ENCODE measurements around the gene TRABD2A.
"Not testable (repeated sequence)": the region's sequence is repeated elsewhere in the genome, so short reads cannot be mapped to it uniquely, and the experiment has no call there.

Gene TRABD2A

GRCh38 chr2:84874381-84875212 is 6.3 kb downstream of the TRABD2A start:
- Mint-ChIP-seq H3K4me1 (no peaks in the 10 kb centered on the region), H3K27ac (no peak overlapping the region), H3K4me3 (no peak overlapping the region), H3K9me3 (no peaks in the 10 kb centered on the region), H3K27me3 (ENCODE audit: low read depth) (peaks cover 65% of the 10 kb centered on the region), H3K36me3 (ENCODE audit: low read depth) (no peaks in the 10 kb centered on the region)
- TF ChIP-seq CTCF (IDR thresholded peaks at IDR 0.05; ENCODE audit: unreplicated experiment in 3 of 3): no peak

DNA sequence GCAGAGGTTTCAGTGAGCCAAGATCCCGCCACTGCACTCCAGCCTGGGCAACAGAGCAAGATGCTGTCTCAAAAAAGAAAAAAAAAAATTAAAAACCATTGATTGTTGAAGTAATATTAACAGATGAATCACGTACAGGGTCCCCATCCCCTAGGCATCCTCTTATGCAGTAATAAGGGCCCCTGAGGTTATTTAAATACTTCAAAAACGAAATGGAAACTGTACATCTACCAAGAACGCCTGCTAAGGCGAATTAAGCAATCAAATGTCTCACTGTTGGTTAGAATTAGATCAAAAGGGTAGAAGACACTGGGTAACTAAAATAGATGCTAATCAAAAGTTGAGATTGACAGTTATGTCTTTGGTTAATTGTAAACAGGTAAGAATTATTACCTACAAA is 7.5 kb downstream of the TRABD2A start:
- H3K27ac Mint-ChIP-seq: no peak overlapping the region
- peaks cover 53% of the 10 kb centered on the region for H3K27me3 Mint-ChIP-seq (ENCODE audit: low read depth)
- no peaks in the 10 kb centered on the region for H3K36me3 Mint-ChIP-seq (ENCODE audit: low read depth)
- no peak overlapping the region for H3K4me3 Mint-ChIP-seq
- no peak for TF ChIP-seq CTCF (IDR thresholded peaks at IDR 0.05; ENCODE audit: unreplicated experiment in 3 of 3)
- no peaks in the 10 kb centered on the region for H3K9me3 Mint-ChIP-seq
- H3K4me1 Mint-ChIP-seq: no peaks in the 10 kb centered on the region

DNA sequence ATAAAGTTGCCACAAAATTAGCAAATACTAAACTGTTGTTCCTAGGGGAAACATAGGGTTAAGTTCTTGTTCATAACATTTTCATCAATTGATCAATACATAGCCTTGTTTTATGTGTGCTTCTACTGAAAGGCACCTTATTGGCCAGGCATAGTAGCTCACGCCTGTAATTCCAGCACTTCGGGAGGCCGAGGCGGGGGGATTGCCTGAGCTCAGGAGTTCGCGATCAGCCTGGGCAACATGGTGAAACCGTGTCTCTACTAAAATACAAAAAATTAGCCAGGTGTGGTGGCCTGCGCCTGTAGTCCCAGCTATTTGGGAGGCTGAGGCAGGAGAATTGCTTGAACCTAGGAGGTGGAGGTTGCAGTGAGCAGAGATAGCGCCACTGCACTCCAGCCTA is 8.2 kb downstream of the TRABD2A start:
- peaks cover 46% of the 10 kb centered on the region for H3K27me3 Mint-ChIP-seq (ENCODE audit: low read depth)
- H3K4me1 Mint-ChIP-seq; H3K9me3 Mint-ChIP-seq; H3K4me3 Mint-ChIP-seq; H3K36me3 Mint-ChIP-seq (ENCODE audit: low read depth); H3K27ac Mint-ChIP-seq: not testable (repeated sequence)

DNA sequence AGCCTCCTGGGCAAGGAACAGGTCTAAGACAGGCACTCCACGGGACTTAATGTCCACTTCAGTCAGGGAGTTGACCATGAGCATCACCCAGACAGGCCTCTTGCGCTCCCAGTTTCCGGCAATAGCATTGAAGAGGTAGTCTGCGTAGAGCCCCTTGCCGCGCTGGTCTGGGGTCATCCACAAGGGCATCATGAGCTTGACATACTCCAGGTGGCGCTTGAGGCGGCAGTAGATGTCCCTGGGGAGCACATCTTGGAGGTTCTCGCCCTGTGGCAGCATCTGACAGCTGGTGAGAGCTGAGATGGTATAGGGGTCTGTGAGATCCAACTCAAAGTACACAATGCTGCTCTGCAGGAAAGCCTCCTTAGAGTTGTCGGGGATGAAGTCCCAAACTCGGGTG is 10.6 kb downstream of the TRABD2A start:
- no peak overlapping the region for H3K27ac Mint-ChIP-seq
- no peaks in the 10 kb centered on the region for H3K9me3 Mint-ChIP-seq
- TF ChIP-seq CTCF (IDR thresholded peaks at IDR 0.05; ENCODE audit: unreplicated experiment in 3 of 3): no peak
- no peaks in the 10 kb centered on the region for H3K4me1 Mint-ChIP-seq
- H3K4me3 Mint-ChIP-seq: no peak overlapping the region
- H3K27me3 Mint-ChIP-seq (ENCODE audit: low read depth): peaks cover 22% of the 10 kb centered on the region
- H3K36me3 Mint-ChIP-seq (ENCODE audit: low read depth): no peaks in the 10 kb centered on the region

GRCh38 chr2:84868327-84868726 is 12.6 kb downstream of the TRABD2A start:
- H3K4me3 Mint-ChIP-seq; H3K4me1 Mint-ChIP-seq; H3K9me3 Mint-ChIP-seq; H3K36me3 Mint-ChIP-seq (ENCODE audit: low read depth); H3K27ac Mint-ChIP-seq: not testable (repeated sequence)
- peaks cover 18% of the 10 kb centered on the region for H3K27me3 Mint-ChIP-seq (ENCODE audit: low read depth)

- no peaks in the 10 kb centered on the region for H3K4me1 Mint-ChIP-seq
- no peaks in the 10 kb centered on the region for H3K36me3 Mint-ChIP-seq (ENCODE audit: low read depth)
- H3K4me3 Mint-ChIP-seq: no peak overlapping the region
- TF ChIP-seq CTCF (IDR thresholded peaks at IDR 0.05; ENCODE audit: unreplicated experiment in 3 of 3): no peak
- H3K9me3 Mint-ChIP-seq: no peaks in the 10 kb centered on the region
- H3K27me3 Mint-ChIP-seq (ENCODE audit: low read depth): peaks cover 14% of the 10 kb centered on the region
- no peak overlapping the region for H3K27ac Mint-ChIP-seq
These were observed 14.8 kb downstream of the TRABD2A start for GRCh38 chr2:84866122-84866521.

GRCh38 chr2:84865181-84865783 is 15.6 kb downstream of the TRABD2A start:
- Mint-ChIP-seq H3K4me1 (no peaks in the 10 kb centered on the region), H3K27ac (no peak overlapping the region), H3K27me3 (ENCODE audit: low read depth) (peaks cover 10% of the 10 kb centered on the region), H3K9me3 (no peaks in the 10 kb centered on the region), H3K36me3 (ENCODE audit: low read depth) (no peaks in the 10 kb centered on the region), H3K4me3 (no peak overlapping the region)
- no peak for TF ChIP-seq CTCF (IDR thresholded peaks at IDR 0.05; ENCODE audit: unreplicated experiment in 3 of 3)
